ENCODE data around the gene CNOT6.

The CNOT6 gene

DNA sequence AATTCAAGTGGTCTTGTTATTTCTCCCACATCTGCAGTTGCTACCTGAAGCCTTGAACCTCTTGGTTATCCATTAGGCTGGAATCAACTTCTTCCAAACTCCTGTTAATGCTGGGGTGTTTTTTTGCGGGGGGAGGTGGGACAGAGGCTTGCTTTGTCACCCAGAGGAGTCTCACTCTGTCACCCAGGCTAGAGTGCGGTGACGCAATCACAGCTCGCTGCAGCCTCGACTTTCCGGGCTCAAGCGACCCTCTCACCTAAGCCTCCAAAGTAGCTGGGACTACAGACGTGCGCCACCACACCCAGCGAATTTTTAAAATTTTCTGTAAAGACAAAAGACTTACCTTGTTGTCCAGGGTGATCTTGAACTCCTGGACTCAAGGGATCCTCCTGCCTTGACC is 92.7 kb downstream of the CNOT6 start:
- H3K9me2 ChIP-seq (replicated peaks; ENCODE audit: insufficient read depth, low read length): no peaks in the 10 kb centered on the region
- TF ChIP-seq, protein P1, sequence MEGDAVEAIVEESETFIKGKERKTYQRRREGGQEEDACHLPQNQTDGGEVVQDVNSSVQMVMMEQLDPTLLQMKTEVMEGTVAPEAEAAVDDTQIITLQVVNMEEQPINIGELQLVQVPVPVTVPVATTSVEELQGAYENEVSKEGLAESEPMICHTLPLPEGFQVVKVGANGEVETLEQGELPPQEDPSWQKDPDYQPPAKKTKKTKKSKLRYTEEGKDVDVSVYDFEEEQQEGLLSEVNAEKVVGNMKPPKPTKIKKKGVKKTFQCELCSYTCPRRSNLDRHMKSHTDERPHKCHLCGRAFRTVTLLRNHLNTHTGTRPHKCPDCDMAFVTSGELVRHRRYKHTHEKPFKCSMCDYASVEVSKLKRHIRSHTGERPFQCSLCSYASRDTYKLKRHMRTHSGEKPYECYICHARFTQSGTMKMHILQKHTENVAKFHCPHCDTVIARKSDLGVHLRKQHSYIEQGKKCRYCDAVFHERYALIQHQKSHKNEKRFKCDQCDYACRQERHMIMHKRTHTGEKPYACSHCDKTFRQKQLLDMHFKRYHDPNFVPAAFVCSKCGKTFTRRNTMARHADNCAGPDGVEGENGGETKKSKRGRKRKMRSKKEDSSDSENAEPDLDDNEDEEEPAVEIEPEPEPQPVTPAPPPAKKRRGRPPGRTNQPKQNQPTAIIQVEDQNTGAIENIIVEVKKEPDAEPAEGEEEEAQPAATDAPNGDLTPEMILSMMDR (IDR thresholded peaks at IDR 0.05; ENCODE audit: insufficient read depth, low read length, poor library complexity, severe bottlenecking): no peak
- H3K27ac ChIP-seq (ENCODE audit: low read depth, low read length): no peak overlapping the region
- no peak overlapping the region for H3K4me3 ChIP-seq (ENCODE audit: insufficient read depth, low read length, poor library complexity, severe bottlenecking)
- no peaks in the 10 kb centered on the region for H3K36me3 ChIP-seq (ENCODE audit: low read length)
- no peak overlapping the region for H3K9ac ChIP-seq (ENCODE audit: low read length)
- H4K20me1 ChIP-seq (ENCODE audit: low read depth, low read length): no peaks in the 10 kb centered on the region
- no peak overlapping the region for H2AFZ ChIP-seq (ENCODE audit: low read depth, low read length, severe bottlenecking)
- peaks cover 4% of the 10 kb centered on the region; the same call in 1 of the 2 replicates for H3F3A ChIP-seq (ENCODE audit: insufficient read depth)
- no peak overlapping the region for H3K4me2 ChIP-seq (ENCODE audit: low read depth, low read length, poor library complexity, severe bottlenecking)
- H3K79me2 ChIP-seq (ENCODE audit: insufficient read depth, low read length): no peaks in the 10 kb centered on the region
- H3K27me3 ChIP-seq (ENCODE audit: low read length): no peaks in the 10 kb centered on the region
- H3K9me3 ChIP-seq (ENCODE audit: insufficient read depth, low read length): no peaks in the 10 kb centered on the region

DNA sequence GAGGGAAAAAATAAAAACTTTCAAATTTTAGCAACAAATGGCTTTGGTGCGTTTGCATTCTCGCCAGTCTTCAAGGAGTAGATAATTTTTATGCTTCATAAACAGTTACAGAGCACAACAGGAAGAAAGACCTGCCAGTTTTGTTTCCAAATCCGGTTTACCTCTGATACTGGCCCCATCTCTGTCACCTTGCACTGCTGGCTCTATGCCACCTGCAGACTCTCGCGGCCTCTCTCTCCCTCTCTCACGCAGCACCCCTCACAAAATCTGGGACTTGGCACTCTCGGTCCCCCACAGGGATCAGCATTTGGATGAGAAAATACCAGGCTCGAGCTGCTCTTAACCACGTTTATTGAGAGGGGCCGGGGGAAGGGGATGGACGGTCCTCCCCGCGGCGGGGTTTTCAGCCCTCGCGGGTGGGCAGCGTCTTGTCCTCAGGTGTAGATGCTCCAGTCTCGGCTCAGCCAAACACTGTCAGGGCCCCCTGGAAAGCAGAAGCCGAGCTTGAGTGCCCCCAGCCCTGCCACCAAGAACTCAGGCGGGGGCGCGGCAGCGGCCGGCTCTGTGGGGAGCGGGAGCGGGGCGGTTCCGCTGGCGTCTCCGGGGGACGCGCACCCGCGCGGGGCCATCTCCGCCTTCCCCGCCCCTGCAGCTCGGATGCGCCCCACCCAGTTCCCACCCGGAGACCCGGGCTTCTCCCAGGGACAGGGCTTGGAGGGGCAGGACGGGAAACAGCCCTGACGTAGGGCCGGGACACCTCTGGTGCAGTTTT is 95.8 kb downstream of the CNOT6 start:
- H3K9ac ChIP-seq (ENCODE audit: low read length): no peak overlapping the region
- H3K36me3 ChIP-seq (ENCODE audit: low read length): no peaks in the 10 kb centered on the region
- no peak for TF ChIP-seq EZH2phosphoT487 (conservative IDR thresholded peaks at IDR 0.05; ENCODE audit: low read length)
- TF ChIP-seq, protein P1 (IDR thresholded peaks at IDR 0.05; ENCODE audit: insufficient read depth, low read length, poor library complexity, severe bottlenecking): no peak
- no peaks in the 10 kb centered on the region for H4K20me1 ChIP-seq (ENCODE audit: low read depth, low read length)
- H3K79me2 ChIP-seq (ENCODE audit: insufficient read depth, low read length): no peaks in the 10 kb centered on the region
- H3F3A ChIP-seq (ENCODE audit: insufficient read depth): no peaks in the 10 kb centered on the region
- no peak overlapping the region for H3K27ac ChIP-seq (ENCODE audit: low read depth, low read length)
- H3K4me3 ChIP-seq (ENCODE audit: insufficient read depth, low read length, poor library complexity, severe bottlenecking): no peak overlapping the region
- no peak overlapping the region for H3K4me2 ChIP-seq (ENCODE audit: low read depth, low read length, poor library complexity, severe bottlenecking)
- no peaks in the 10 kb centered on the region for H3K9me2 ChIP-seq (replicated peaks; ENCODE audit: insufficient read depth, low read length)
- no peaks in the 10 kb centered on the region for H3K27me3 ChIP-seq (ENCODE audit: low read length)
- H3K9me3 ChIP-seq (ENCODE audit: insufficient read depth, low read length): no peaks in the 10 kb centered on the region
- H2AFZ ChIP-seq (ENCODE audit: low read depth, low read length, severe bottlenecking): no peak overlapping the region

DNA sequence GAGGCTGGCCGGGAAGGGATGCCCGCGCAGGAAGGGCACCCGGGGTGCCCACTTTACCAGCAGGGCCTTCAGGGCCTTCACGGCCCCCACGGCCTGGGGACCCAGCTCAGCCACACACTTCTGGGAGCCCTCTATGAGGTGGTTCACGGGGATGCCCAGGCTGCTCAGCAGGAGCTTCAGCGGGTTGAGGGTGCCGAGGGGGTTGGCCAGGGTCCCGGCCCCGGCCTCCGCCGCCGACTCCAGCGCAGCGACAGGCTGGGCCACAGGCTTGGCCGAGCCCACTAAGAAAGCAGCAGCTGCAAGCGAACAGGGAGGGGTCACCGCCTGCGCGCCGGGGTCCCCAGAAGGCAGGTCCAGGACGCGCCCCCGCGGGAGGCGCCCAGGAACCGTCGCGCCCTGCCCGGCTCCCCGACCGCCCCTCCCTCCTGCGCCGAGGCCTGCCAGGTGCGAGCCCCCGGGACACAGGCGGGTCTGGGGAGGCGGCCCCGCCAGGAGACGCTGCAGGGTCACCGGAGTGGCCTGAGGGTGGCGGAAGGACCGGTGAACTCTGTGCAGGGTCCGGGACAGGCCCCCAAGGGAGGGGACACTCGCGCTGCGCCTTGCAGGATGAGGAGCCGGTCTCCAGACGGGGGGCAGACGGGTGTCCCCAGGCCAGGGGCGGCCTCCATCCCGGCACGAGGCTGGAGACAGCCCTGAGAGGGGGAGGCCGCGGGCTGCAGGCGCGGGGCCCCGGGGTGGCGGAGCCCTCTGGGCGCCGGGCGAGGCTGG is 96.5 kb downstream of the CNOT6 start:
- no peaks in the 10 kb centered on the region for H3K27me3 ChIP-seq (ENCODE audit: low read length)
- no peak overlapping the region for H3K4me3 ChIP-seq (ENCODE audit: insufficient read depth, low read length, poor library complexity, severe bottlenecking)

More for the DNA sequence above, 96.5 kb downstream of the CNOT6 start:
- TF ChIP-seq EZH2phosphoT487 (conservative IDR thresholded peaks at IDR 0.05; ENCODE audit: low read length): no peak
- TF ChIP-seq, protein P1 (IDR thresholded peaks at IDR 0.05; ENCODE audit: insufficient read depth, low read length, poor library complexity, severe bottlenecking): no peak
- Histone ChIP-seq H3F3A (ENCODE audit: insufficient read depth) (no peaks in the 10 kb centered on the region), H3K9me2 (replicated peaks; ENCODE audit: insufficient read depth, low read length) (no peaks in the 10 kb centered on the region), H3K9me3 (ENCODE audit: insufficient read depth, low read length) (no peaks in the 10 kb centered on the region), H4K20me1 (ENCODE audit: low read depth, low read length) (no peaks in the 10 kb centered on the region), H3K9ac (ENCODE audit: low read length) (no peak overlapping the region), H3K27ac (ENCODE audit: low read depth, low read length) (no peak overlapping the region), H3K36me3 (ENCODE audit: low read length) (no peaks in the 10 kb centered on the region), H3K79me2 (ENCODE audit: insufficient read depth, low read length) (no peaks in the 10 kb centered on the region), H3K4me2 (ENCODE audit: low read depth, low read length, poor library complexity, severe bottlenecking) (no peak overlapping the region), H2AFZ (ENCODE audit: low read depth, low read length, severe bottlenecking) (no peak overlapping the region)
